ENCODE measurements around the gene LEFTY2. TPM values are rescaled to one million over a fixed set of nuclear protein-coding genes. Genes with fewer than 3 reads are reported as not detected.

Gene LEFTY2
- polyA plus RNA-seq, 1 of the 3 experiments (the other 2 are of a cell fraction) = not detected

DNA sequence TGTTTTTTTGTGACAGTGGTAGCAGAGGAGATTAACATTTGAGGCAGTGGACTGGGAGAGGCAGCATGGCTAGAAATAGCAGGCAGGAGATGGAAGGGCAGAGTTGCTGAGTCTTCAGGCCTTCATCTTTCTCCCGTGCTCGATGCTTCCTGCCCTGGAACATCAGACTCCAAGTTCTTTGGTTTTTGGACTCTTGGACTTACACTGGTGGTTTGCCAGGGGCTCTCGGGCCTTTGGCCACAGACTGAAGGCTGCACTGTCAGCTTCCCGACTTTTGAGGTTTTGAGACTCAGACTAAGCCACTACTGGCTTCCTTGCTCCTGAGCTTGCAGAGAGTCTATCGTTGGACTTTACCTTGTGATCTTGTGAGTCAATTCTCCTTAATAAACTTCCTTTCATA is 24.2 kb upstream of the LEFTY2 start:
- H3K79me2 ChIP-seq (ENCODE audit: insufficient read depth) = no peaks in the 10 kb centered on the region
- no peaks in the 10 kb centered on the region for H3F3A ChIP-seq (replicated peaks; ENCODE audit: insufficient read depth)
- ChIA-PET POLR2A (no interaction called here), CTCF (interaction anchor here (1.1 kb wide), 1 partner anchor 491 kb away, joined by 4 read pairs; no protein-coding TSS in a partner anchor)
- TF ChIP-seq RXRA (IDR thresholded peaks at IDR 0.05; ENCODE audit: borderline replicate concordance, low read depth) = no peak
- no peak for TF ChIP-seq GATA2 (CRISPR knock-in tag; IDR thresholded peaks at IDR 0.05)
- TF ChIP-seq TAF1 (IDR thresholded peaks at IDR 0.05; ENCODE audit: borderline replicate concordance, low read depth, low read length) = no peak
- no peak for TF ChIP-seq FOXJ3 (CRISPR knock-in tag; IDR thresholded peaks at IDR 0.05)
- TF ChIP-seq EZH2phosphoT487 (IDR thresholded peaks at IDR 0.05; ENCODE audit: borderline replicate concordance, low read depth) = no peak
- no peak for TF ChIP-seq RFX5 (IDR thresholded peaks at IDR 0.05; ENCODE audit: low read length)
- H3K27me3 ChIP-seq (ENCODE audit: insufficient read depth) = no peaks in the 10 kb centered on the region
- 74% methylated on average over 5 of the region's 5 CpGs for WGBS (ENCODE audit: low lambda C conversion rate)
- no peak for DNase-seq
- no peaks in the 10 kb centered on the region for H4K20me1 ChIP-seq (ENCODE audit: insufficient read depth)
- no peak overlapping the region for H3K9ac ChIP-seq
- no peak overlapping the region for H3K27ac ChIP-seq (ENCODE audit: low read depth in 2 of 2, low read length in 1 of 2)
- no peaks in the 10 kb centered on the region for H3K9me2 ChIP-seq
- H3K4me3 ChIP-seq (ENCODE audit: low read depth in 2 of 2, low read length in 1 of 2) = no peak overlapping the region
- H3K36me3 ChIP-seq (replicated peaks in 1 of 2; ENCODE audit: control insufficient read depth in 1 of 2, insufficient read depth in 2 of 2, low read length in 1 of 2) = no peaks in the 10 kb centered on the region
- no peaks in the 10 kb centered on the region for H3K4me1 ChIP-seq (ENCODE audit: control insufficient read depth in 1 of 2, insufficient read depth in 2 of 2, low read depth in 1 of 2, low read length in 1 of 2)
- H3K9me3 ChIP-seq = no peaks in the 10 kb centered on the region
- H2AFZ ChIP-seq (ENCODE audit: low read depth) = no peak overlapping the region
- no peak overlapping the region for H3K4me2 ChIP-seq

- no peaks in the 10 kb centered on the region for H3K9me3 ChIP-seq
- CTCF ChIA-PET = interaction anchor here (1.0 to 1.9 kb wide), 3 partner anchors 153 to 489 kb away, joined by 4 read pairs; partner anchors contain the start of genes EPHX1 and SRP9
- no peak for TF ChIP-seq USF1 (IDR thresholded peaks at IDR 0.05; ENCODE audit: borderline replicate concordance, low read depth)
- TF ChIP-seq, protein P1, sequence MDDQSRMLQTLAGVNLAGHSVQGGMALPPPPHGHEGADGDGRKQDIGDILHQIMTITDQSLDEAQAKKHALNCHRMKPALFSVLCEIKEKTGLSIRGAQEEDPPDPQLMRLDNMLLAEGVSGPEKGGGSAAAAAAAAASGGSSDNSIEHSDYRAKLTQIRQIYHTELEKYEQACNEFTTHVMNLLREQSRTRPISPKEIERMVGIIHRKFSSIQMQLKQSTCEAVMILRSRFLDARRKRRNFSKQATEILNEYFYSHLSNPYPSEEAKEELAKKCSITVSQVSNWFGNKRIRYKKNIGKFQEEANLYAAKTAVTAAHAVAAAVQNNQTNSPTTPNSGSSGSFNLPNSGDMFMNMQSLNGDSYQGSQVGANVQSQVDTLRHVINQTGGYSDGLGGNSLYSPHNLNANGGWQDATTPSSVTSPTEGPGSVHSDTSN (IDR thresholded peaks at IDR 0.05) = no peak
- TF ChIP-seq MEF2A (IDR thresholded peaks at IDR 0.05; ENCODE audit: borderline replicate concordance, low read depth) = no peak
- H3K4me2 ChIP-seq = no peak overlapping the region
- no peaks in the 10 kb centered on the region for H3K36me3 ChIP-seq (replicated peaks in 1 of 2; ENCODE audit: control insufficient read depth in 1 of 2, insufficient read depth in 2 of 2, low read length in 1 of 2)
- H3F3A ChIP-seq (replicated peaks; ENCODE audit: insufficient read depth) = no peaks in the 10 kb centered on the region
- H3K27ac ChIP-seq (ENCODE audit: low read depth in 2 of 2, low read length in 1 of 2) = no peak overlapping the region
- no peaks in the 10 kb centered on the region for H3K9me2 ChIP-seq
- no peak overlapping the region for H3K9ac ChIP-seq
- no peak for DNase-seq
- 88% methylated on average over 13 of the region's 15 CpGs for WGBS (ENCODE audit: low lambda C conversion rate)
- no peaks in the 10 kb centered on the region for H3K27me3 ChIP-seq (ENCODE audit: insufficient read depth)
- no peaks in the 10 kb centered on the region for H4K20me1 ChIP-seq (ENCODE audit: insufficient read depth)
- no peaks in the 10 kb centered on the region for H3K4me1 ChIP-seq (ENCODE audit: control insufficient read depth in 1 of 2, insufficient read depth in 2 of 2, low read depth in 1 of 2, low read length in 1 of 2)
- H3K79me2 ChIP-seq (ENCODE audit: insufficient read depth) = no peaks in the 10 kb centered on the region
- POLR2A ChIA-PET = no interaction called here
- H2AFZ ChIP-seq (ENCODE audit: low read depth) = no peak overlapping the region
- H3K4me3 ChIP-seq (ENCODE audit: low read depth in 2 of 2, low read length in 1 of 2) = no peak overlapping the region
Measured at GRCh38 chr1:225963735-225964530, 22.9 kb upstream of the LEFTY2 start.

Data from SK-N-SH (cell line).